Middle frontal gyrus (tissue), 1 donor: ENCODE measurements around the gene ZBTB42.
A peak's percentile ranks its signal among the peaks of the same experiment; 100 is the strongest.

ENCODE experiments used
- DNase-seq: peaks from one replicate; pipeline ENCODE4 v3.0.0-alpha.2; 2015; ENCODE audit warnings: low spot score; ENCODE audit errors: extremely low spot score

Gene ZBTB42

GRCh38 chr14:104800771-104801519 is at the start of gene ZBTB42:
Gene ZBTB42, plus strand, starts transcription at chr14:104801101. Its CDS starts 97 bp downstream, at chr14:104801198.
- DNase-seq = no peak

GRCh38 chr14:104751539-104752422 is 49.1 kb upstream of the ZBTB42 start:
- no peak for DNase-seq

GRCh38 chr14:104752423-104752734 is 48.5 kb upstream of the ZBTB42 start:
- no peak for DNase-seq

- DNase-seq = peak; percentile 98
These were observed 48.0 kb upstream of the ZBTB42 start, which contains the start of gene SIVA1 for GRCh38 chr14:104752735-104753527. Gene SIVA1, plus strand, starts transcription at chr14:104753147. Its CDS starts 55 bp downstream, at chr14:104753202.

GRCh38 chr14:104753528-104754212 is 47.2 kb upstream of the ZBTB42 start:
- no peak for DNase-seq

- DNase-seq = no peak
These were observed 46.6 kb upstream of the ZBTB42 start for GRCh38 chr14:104754213-104754851.

GRCh38 chr14:104755621-104756020 is 45.3 kb upstream of the ZBTB42 start:
- no peak for DNase-seq

- DNase-seq = no peak
These were observed 44.2 kb upstream of the ZBTB42 start for GRCh38 chr14:104756477-104757237.

- no peak for DNase-seq
These were observed 43.7 kb upstream of the ZBTB42 start for GRCh38 chr14:104757238-104757585.

GRCh38 chr14:104757681-104758392 is 43.1 kb upstream of the ZBTB42 start:
- no peak for DNase-seq

- no peak for DNase-seq
These were observed 41.6 kb upstream of the ZBTB42 start for GRCh38 chr14:104758981-104759969.

GRCh38 chr14:104765517-104765916 is 35.4 kb upstream of the ZBTB42 start:
- DNase-seq = no peak

- no peak for DNase-seq
These were observed 34.5 kb upstream of the ZBTB42 start for GRCh38 chr14:104766256-104766862.

GRCh38 chr14:104766863-104767633 is 33.9 kb upstream of the ZBTB42 start:
- DNase-seq = no peak

- no peak for DNase-seq
These were observed 33.3 kb upstream of the ZBTB42 start for GRCh38 chr14:104767634-104767918.

GRCh38 chr14:104768437-104769323 is 32.2 kb upstream of the ZBTB42 start:
- peak; percentile 82 for DNase-seq
